Measurements from ENCODE around the gene STX4.

The STX4 gene

DNA sequence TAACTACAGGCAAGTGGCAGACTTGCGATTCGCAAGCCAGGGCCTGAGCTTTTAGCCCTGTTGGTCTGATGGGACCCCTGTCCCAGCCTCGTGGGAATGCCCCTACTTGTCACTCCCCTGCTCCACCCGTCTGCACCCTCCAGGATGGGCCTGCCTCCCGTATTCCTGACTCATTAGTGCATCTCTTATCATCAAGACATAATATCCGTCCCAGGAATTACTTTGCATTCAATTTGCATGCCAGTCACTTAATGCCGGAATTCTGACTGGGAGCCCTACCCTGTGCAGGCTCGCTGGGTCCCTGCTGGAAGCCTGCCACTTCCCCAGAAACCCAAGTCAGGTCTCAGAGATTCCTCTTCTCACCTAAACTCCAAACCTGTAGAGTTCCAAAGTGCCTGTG lies 52.1 kb downstream of the STX4 start:
- no peak for DNase-seq

DNA sequence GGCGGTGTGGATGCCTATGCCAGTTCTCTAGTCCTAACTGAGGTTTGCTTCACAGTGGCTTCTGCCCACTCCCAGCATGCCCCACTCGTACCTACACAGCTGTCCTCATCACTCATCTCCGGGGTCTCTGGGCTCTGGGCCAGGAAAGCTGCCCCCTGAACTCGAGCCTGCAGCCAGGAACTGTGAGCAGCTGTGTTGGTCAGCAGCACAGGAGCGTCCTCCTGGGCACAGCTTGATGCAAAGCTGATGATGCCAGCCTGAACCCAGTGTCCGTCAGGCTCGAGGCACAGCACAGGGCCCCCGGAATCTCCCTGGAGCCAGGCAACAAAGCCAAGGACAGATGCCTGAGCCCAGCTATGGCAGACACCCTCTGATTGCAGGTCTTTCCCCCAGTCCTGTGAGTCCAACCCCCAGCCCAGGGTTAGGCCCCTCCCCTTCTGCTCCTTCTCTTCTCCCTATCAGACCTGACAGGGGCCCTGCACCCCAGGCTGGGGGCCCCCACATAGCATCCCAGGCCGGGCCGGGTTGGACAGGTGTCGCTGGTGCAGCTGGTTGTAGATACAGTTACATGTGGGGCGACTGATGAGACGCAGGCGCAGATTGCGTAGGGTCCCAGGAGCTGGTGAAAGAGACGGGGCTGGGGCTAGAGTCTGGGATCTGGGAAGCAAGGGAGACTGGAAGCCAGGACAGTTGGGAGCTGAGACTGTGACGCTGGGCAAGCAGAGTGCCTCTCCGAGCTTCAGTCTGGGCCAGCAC lies 52.7 kb downstream of the STX4 start:
- DNase-seq, result no peak

DNA sequence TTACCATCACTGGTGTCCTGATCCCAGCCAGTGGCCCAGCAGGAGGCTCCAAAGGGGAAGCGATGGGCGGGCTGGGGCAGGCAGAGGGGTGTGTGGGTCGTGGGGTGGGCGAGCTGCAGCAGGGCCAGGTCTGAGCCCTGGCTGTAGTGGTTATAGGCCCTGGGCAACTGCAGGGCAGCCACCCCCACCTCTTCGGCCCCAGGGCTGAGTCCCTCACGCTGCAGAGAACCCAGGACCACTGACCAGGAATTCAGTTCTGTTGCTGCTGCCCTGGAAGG lies 53.2 kb downstream of the STX4 start:
- DNase-seq, result no peak

DNA sequence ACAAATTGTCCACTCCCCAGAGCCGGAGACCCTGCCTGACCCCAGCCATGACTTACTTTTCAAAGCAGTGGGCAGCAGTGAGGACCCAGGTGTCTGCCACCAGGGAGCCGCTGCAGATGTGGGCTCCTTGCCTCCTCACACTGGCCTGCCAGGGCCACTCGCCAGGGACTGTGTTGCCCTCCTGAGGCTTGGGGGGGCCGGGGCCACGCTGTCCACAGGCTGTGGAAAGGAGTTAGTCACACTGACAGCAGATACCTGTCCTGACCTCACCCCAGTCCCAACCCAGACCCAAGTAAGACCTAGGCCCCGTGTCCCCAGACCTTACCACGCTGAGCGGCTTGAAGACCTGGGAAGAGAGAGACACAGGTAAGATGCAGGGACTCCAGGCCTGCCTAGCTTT lies 54.1 kb downstream of the STX4 start:
- no peak for DNase-seq

DNA sequence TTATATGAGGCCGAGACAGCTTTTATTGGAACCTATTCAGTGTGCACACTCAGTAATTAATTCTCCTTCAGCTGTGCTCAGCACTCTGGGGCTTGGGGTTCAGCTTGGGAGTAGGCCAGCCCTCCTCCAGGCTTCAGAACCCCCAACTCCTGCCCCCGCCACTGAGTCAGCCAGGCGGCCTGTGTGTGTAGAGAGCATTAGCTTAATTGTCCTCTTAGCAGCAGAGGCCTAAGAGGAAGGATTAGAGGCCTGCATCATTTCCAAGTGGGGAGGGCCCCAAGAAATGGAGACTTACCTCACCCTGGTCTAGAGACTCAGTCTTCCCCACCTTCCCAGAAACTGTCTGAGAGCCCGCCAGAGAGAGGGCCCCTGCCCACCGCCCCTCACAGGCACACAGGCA lies 54.6 kb downstream of the STX4 start:
- no peak for DNase-seq

DNA sequence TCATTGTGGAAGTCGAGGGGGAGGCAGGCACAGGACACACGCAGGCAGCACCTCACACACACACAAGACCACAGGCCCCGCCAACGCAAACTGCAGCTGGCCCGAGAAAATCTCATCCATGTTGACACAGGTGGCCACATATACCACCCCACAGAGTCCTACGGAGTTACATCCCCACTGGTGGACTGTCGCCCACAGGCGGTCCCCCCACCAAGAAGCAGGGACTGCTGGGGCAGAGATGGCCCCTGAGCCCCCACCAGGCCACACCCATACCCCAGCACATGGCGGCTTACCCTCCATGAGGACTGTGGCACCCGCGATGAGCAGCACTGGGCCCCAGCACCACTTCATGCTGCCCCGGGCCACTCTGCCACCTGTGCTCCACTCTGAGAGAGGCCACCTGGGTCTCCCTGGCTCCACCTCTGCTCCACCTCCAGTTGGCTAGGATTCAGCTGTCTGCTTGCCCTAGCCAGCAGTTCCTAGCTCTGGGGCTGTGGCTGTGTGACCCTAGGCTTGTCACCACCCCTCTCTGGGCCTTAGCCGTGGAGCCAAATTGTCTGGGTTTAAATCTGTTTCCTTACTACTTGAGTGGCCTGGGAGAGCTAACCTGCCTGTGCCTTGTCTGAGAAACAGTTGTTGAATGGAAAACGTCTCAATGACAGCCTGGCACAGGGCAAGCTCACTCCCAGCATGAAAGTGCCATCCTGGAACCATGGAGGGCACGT lies 55.3 kb downstream of the STX4 start, which contains the start of gene PRSS53:
TSS of gene PRSS53 (minus strand) at position 485 of the 725 bp plus-strand sequence. CDS start at position 351, 134 bp downstream.
- no peak for DNase-seq

DNA sequence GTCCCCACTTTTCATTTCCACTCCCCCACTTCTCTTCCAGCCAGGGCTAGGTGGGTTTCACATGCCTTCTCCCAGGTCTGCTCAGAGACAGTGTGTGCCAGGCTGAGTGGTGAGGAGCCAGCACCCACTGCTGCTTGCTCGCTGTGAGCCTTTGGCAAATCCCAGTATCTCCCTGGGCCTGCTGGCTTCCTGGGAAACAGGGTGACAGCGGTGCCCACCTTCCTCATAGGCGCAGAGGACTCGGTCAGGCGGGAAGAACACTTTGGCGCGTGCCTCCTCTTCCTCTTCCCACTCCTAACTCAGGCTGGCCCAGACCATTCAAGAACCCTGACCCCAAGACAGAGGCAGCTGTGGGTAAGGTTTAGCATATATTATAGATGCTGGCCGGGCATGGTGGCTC lies 55.8 kb downstream of the STX4 start:
- DNase-seq, result no peak
